NCI-H82 treated with DMSO at 0.1 percent for 48 hours (cell line): ENCODE data around the gene TRAF3IP1.
"Not testable (repeated sequence)": the region's sequence is repeated elsewhere in the genome, so short reads cannot be mapped to it uniquely, and the experiment has no call there.

Experiments used
- DNase-seq: peaks from one replicate; lab custom pipeline; 2025; ENCODE audit not compliant: unreplicated experiment; lab: John Stamatoyannopoulos, UW

TRAF3IP1 gene

GRCh38 chr2:238442257-238442656 lies 121.9 kb downstream of the TRAF3IP1 start:
- not testable (repeated sequence) for DNase-seq

- no peak for DNase-seq
These were observed 123.9 kb downstream of the TRAF3IP1 start for GRCh38 chr2:238444242-238444641.

- no peak for DNase-seq
These were observed 125.3 kb downstream of the TRAF3IP1 start for GRCh38 chr2:238445409-238446190.

GRCh38 chr2:238446371-238446770 lies 126.1 kb downstream of the TRAF3IP1 start:
- DNase-seq: no peak

GRCh38 chr2:238448031-238448955 lies 128.0 kb downstream of the TRAF3IP1 start:
- DNase-seq: no peak

- DNase-seq: no peak
These were observed 128.9 kb downstream of the TRAF3IP1 start for GRCh38 chr2:238449241-238449640.

- DNase-seq: no peak
These were observed 129.6 kb downstream of the TRAF3IP1 start for GRCh38 chr2:238449909-238450417.

GRCh38 chr2:238450440-238450861 lies 130.1 kb downstream of the TRAF3IP1 start:
- no peak for DNase-seq
